ENCODE measurements around the gene LUM.

LUM gene

DNA sequence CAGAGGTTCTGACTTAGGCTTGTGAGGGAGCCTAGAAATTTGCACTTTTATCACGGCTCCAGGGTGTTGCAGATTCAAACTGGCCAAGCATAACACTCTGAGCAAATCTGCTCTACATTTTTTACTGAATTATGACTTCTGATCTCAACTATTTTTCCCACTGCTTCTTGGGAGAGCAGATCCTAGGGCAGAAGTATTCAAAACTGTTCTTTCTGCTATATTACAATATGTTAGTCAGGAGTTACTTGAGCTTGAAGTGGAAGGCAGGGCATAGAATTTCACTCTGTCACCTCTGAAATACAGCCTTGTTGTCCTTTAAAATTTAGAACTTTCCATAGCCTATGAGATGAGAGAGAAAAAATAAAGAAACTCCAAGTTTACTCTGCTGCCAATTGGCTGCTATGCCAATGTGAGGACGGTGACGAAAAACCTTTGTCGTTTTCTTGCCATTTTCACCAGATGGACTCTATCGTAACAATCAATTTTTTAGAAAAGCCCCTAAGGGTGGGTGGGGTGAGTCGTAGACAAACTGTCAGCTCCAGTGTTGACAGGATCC, 37.1 kb downstream of the LUM start:
- DNase-seq: peak; percentile 33

DNA sequence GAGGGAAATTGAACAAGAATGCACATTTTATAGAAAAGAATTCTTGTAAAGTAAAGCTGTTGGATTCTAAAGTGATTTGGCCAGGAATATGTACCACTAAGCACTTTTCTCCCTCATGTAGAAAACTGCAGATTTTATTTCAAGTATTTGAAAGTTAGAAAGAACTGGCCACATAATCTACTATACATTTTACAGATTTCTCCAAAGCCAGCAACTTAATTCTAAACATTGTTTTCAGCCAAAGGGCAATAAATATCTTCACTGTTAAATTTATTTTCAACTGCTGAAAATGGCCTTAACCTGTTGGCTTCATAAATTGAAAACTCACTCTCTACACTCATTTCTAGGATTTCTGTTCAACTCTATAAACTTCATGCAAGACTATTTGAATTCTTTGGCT, 37.9 kb downstream of the LUM start:
- no peak for DNase-seq

DNA sequence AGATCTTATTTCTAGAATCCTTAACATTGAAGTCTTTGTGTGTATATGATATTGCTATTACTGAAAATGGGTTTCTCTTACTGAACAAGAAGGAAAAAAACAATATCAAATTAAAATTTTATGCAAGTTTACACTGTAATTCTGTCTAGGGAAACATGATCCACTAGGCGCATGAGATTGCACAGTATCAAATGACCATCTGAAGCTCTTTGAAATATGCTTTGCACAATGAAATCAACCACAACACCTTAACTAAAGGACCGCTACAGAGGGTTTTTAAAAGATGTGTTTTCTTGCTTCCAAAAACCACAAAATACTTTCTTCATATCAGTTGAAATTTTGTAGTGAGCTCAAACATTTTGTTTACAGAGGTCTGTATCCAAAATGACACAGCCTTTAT, 38.4 kb downstream of the LUM start:
- DNase-seq: peak; percentile 85

DNA sequence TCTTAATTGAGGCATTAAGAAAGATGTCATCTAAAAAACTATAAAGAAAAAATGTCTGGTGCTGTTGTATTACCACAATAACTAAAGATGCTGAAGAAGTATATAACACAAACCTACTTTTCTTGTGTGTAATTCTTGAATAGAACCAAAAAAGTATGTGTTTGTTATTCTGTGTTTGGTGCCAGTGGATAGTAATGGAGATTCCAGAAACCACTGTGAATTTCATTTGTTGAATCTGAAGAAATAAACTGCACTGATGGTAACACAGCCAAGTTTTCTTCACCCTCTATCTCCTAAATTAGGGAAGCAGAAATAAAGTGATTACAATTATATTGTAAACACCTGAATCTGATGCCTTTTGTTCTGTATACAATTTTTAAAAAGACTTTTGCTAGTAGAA, 40.4 kb downstream of the LUM start:
- DNase-seq: no peak

DNA sequence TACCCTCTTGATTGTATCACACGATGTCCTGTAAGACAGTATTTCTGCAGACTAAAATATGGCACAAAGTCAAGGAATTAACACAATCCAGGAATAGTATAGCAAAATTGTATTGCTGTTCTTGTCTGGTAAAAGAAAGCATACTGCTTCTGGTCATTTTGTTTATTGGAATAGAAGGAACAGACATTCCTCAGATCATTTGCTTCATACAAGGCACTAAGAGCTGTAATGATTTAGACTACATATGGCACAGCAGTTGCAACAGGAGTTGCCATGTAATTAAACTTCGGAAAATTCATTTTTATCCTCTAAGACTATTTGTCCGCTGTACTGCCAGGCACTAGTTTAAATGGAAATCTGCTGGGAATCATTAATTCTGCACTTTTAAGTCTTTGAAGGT, 45.9 kb downstream of the LUM start:
- DNase-seq: no peak

DNA sequence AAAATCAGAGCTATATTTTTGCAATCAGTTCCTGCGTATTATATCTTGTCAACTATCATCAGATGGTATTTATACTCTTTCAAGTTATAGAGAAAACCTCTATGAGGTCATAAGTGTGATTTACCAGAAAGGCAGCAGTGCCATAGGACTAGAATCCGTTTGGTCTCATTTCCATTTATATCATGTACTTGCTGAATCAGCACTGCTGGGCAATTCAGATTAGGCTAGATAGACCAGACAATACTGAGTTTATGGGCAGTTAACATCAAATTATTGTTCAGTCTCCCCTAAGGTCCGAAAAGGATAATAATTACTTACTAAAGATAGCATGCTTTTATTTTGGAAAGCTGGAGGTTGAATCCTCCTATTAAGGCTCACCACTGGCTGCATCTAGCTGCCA, 46.7 kb downstream of the LUM start:
- no peak for DNase-seq

DNA sequence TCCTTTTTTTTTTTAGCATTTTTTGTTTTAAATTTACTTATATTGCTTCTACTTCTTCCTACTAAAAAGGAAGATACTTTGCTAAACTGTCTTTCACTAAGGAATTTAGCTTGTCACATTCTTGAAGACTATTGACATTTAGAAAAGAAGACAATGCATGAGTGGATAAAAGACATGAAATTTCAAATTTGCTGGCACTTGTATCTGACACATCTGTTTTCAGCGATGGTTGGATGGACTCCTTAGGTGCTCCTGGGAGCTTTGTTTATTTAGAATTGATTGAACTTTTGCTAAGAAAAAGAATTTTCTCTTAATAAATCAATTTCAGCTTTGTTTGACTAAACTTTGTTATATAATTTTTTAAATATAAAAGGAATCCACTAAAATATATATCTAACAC, 50.2 kb downstream of the LUM start:
- no peak for DNase-seq

- DNase-seq: no peak
Measured at GRCh38 chr12:91059211-91059610, 52.1 kb downstream of the LUM start.

- DNase-seq: no peak
Measured at GRCh38 chr12:91058786-91059185, 52.5 kb downstream of the LUM start.

DNA sequence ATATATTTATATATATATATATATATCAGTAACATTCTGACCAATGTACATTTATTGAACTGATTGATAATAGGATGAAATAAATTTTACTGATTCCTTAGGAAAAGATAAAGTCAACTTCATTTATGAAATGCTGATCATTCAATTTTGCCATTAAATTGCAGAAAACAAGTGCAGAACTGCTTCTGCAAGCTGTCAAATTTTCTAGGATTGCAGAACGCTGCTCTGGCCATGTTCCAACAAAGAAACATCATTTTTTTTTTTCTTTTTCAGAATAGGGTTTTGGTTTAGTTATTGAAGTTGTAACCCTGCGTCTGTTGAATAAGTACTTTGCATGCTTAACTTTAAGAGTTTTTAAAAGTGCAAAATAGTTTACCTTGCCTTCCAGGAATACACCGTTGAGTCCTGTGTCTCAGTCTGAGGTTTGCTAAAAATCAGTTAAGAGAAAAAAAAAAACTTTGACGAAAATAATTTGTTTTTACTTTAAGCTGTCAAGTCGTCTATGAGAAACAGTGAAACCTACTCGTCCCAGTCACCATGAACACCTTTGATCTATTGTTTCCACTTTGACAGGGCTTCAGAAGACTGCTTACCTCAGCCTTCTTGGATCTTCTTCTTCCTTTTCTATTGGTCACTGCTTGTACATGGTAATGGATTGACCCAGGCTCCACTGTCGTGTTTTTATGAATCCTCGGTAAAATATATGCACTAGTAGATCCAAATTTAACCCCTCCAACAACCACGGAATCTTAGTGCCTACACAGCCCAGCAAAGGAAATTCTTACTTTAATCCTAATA, 53.7 kb downstream of the LUM start, which contains the start of gene KERA:
Gene KERA (minus strand): TSS at position 657 of the 798 bp plus-strand sequence. CDS start 1,743 bp downstream, outside the sequence.
- DNase-seq: no peak

GRCh38 chr12:91056488-91056887, 54.8 kb downstream of the LUM start:
- no peak for DNase-seq

DNA sequence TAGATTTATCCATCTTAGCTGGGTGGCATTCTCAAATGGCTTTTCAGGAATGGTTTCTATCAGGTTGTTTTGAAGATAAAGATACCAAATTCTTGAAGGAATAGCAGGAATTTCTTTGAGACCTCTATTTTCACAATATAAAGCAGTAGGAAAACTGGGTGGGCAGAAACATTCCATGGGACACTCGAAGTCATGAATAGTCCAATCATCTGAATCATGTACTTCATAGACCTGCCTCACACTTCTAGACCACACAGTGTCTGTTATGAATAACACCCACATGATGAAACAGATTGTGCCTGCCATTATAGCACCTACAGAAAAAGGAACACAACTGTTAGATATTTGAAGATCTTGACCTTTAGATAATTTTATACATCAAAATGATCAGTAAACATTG, 55.3 kb downstream of the LUM start:
- DNase-seq: no peak

DNA sequence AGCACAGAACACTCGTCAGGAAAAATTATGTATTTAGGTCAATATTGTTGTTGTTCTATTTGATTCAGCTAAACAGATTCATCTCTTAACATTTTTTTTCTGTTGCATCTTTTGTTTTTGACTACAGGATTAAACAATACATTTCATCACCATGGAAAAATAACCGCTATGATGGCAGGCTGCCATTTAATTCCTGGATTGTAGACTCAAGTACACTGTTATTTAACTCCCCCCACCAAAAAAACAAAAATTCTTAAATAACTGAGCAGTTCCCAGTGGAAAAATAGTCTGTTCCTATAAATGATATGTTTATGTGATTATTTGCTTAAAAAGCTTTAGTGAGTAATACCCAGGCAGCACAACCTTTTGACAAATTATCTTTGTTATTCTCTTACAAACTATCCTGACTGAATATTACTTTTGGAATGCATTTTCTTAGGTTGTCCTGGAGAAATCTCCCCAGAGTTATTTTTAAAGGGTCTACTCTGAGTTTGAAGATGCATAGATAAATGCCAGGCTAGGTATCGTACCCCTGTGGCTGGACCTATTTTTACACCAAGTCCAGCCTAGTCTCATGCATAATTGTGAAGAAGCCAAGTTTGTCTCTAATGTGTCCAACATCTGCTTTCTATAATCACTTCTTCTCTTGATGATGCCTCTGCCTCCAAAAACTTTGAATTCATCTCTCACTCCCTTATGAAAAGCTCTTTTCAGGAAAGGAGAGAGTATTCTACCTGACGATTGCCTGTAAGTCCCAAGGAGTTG, 57.2 kb downstream of the LUM start:
- DNase-seq: peak; percentile 33
